Measurements from ENCODE around the gene BPIFB1. TPM values are rescaled to one million over a fixed set of nuclear protein-coding genes. Genes with fewer than 3 reads are reported as not detected.

The BPIFB1 gene
- total and polyA plus RNA-seq, 2 experiments from 2014 or later: 0.10 to 0.85 TPM

GRCh38 chr20:33262658-33263065 is 20.4 kb upstream of the BPIFB1 start:
- peak; percentile 86 for DNase-seq (ENCODE audit: low spot score)
- no peak overlapping the region for H3K4me2 ChIP-seq
- H2AFZ ChIP-seq: no peak overlapping the region
- no peaks in the 10 kb centered on the region for H3K36me3 ChIP-seq (replicated peaks; ENCODE audit: insufficient read depth, low read depth)
- H3K79me2 ChIP-seq: no peaks in the 10 kb centered on the region
- TF ChIP-seq CTCF (IDR thresholded peaks at IDR 0.05; ENCODE audit: poor library complexity): peak; percentile 81
- TF ChIP-seq EZH2 (IDR thresholded peaks at IDR 0.05; ENCODE audit: borderline replicate concordance): no peak
- TF ChIP-seq EZH2phosphoT487 (IDR thresholded peaks at IDR 0.05; ENCODE audit: low read depth, severe bottlenecking, unreplicated experiment): no peak
- H3K27ac ChIP-seq: no peak overlapping the region
- no peaks in the 10 kb centered on the region for H4K20me1 ChIP-seq (ENCODE audit: insufficient read depth, poor library complexity, severe bottlenecking)
- no peak overlapping the region for H3K4me3 ChIP-seq
- no peaks in the 10 kb centered on the region for H3K9me3 ChIP-seq (ENCODE audit: low read depth)
- peaks cover 14% of the 10 kb centered on the region for H3K27me3 ChIP-seq
- no peaks in the 10 kb centered on the region for H3K9me2 ChIP-seq (replicated peaks; ENCODE audit: insufficient read depth)
- WGBS (ENCODE audit: low lambda C conversion rate, missing lambda C conversion rate): 43% methylated on average over 5 of the region's 5 CpGs
- no peaks in the 10 kb centered on the region for H3K4me1 ChIP-seq (ENCODE audit: insufficient read depth)

GRCh38 chr20:33263784-33264183 is 19.2 kb upstream of the BPIFB1 start:
- no peak overlapping the region for H2AFZ ChIP-seq
- TF ChIP-seq EZH2 (IDR thresholded peaks at IDR 0.05; ENCODE audit: borderline replicate concordance): no peak
- TF ChIP-seq EZH2phosphoT487 (IDR thresholded peaks at IDR 0.05; ENCODE audit: low read depth, severe bottlenecking, unreplicated experiment): no peak
- no peak for TF ChIP-seq CTCF (IDR thresholded peaks at IDR 0.05; ENCODE audit: poor library complexity)
- H3K4me1 ChIP-seq (ENCODE audit: insufficient read depth): no peaks in the 10 kb centered on the region
- no peaks in the 10 kb centered on the region for H3K36me3 ChIP-seq (replicated peaks; ENCODE audit: insufficient read depth, low read depth)
- WGBS (ENCODE audit: low lambda C conversion rate, missing lambda C conversion rate): 89% methylated on average over 5 of the region's 5 CpGs
- no peaks in the 10 kb centered on the region for H3K9me2 ChIP-seq (replicated peaks; ENCODE audit: insufficient read depth)
- no peaks in the 10 kb centered on the region for H4K20me1 ChIP-seq (ENCODE audit: insufficient read depth, poor library complexity, severe bottlenecking)
- H3K9me3 ChIP-seq (ENCODE audit: low read depth): no peaks in the 10 kb centered on the region
- H3K4me3 ChIP-seq: no peak overlapping the region
- no peak overlapping the region for H3K4me2 ChIP-seq
- no peak for DNase-seq (ENCODE audit: low spot score)
- H3K27ac ChIP-seq: no peak overlapping the region
- H3K79me2 ChIP-seq: no peaks in the 10 kb centered on the region
- peaks cover 14% of the 10 kb centered on the region for H3K27me3 ChIP-seq

- no peak overlapping the region for H2AFZ ChIP-seq
- H3K9me3 ChIP-seq (ENCODE audit: low read depth): no peaks in the 10 kb centered on the region
- H3K79me2 ChIP-seq: no peaks in the 10 kb centered on the region
- no peak for DNase-seq (ENCODE audit: low spot score)
- H3K27me3 ChIP-seq: peaks cover 26% of the 10 kb centered on the region
- no peaks in the 10 kb centered on the region for H3K36me3 ChIP-seq (replicated peaks; ENCODE audit: insufficient read depth, low read depth)
- no peaks in the 10 kb centered on the region for H3K4me1 ChIP-seq (ENCODE audit: insufficient read depth)
- H3K27ac ChIP-seq: no peak overlapping the region
- H3K4me3 ChIP-seq: no peak overlapping the region
- no peaks in the 10 kb centered on the region for H3K9me2 ChIP-seq (replicated peaks; ENCODE audit: insufficient read depth)
- H4K20me1 ChIP-seq (ENCODE audit: insufficient read depth, poor library complexity, severe bottlenecking): no peaks in the 10 kb centered on the region
- no peak for TF ChIP-seq EZH2phosphoT487 (IDR thresholded peaks at IDR 0.05; ENCODE audit: low read depth, severe bottlenecking, unreplicated experiment)
- TF ChIP-seq EZH2 (IDR thresholded peaks at IDR 0.05; ENCODE audit: borderline replicate concordance): no peak
- TF ChIP-seq CTCF (IDR thresholded peaks at IDR 0.05; ENCODE audit: poor library complexity): no peak
- H3K4me2 ChIP-seq: no peak overlapping the region
- WGBS (ENCODE audit: low lambda C conversion rate, missing lambda C conversion rate): 81% methylated on average over 3 of the region's 3 CpGs
Observed at GRCh38 chr20:33267701-33268100, 15.3 kb upstream of the BPIFB1 start.
